ENCODE results near the gene KIAA0513. TPM values are rescaled to one million over a fixed set of nuclear protein-coding genes. Genes with fewer than 3 reads are reported as not detected.

KIAA0513 gene
- total RNA-seq, 1 experiment from 2014 or later = 7.8 TPM

DNA sequence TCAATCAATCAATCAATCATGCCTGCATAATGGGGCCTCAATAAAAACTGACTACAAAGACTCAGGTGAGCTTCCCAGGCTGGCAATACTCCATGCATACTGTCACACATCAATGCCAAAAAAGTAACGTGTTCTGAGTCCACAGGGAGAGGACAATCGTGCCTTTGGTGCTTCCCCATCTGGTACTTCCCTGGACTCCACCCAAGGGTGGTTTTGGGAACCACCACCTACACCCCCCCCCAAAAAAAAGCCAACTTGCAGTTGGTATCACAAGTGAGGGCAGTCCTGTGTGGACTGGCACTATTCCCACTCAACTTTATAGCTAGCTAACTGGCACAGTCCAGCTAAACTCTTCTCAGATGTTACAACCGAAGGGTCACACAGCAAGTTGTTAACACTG is 19.3 kb upstream of the KIAA0513 start (continued):
- TF ChIP-seq, protein P1, sequence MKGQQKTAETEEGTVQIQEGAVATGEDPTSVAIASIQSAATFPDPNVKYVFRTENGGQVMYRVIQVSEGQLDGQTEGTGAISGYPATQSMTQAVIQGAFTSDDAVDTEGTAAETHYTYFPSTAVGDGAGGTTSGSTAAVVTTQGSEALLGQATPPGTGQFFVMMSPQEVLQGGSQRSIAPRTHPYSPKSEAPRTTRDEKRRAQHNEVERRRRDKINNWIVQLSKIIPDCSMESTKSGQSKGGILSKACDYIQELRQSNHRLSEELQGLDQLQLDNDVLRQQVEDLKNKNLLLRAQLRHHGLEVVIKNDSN (CRISPR knock-in tag; IDR thresholded peaks at IDR 0.05) = no peak
- TF ChIP-seq ATF1 (CRISPR knock-in tag; IDR thresholded peaks at IDR 0.05) (no peak), ZNF317 (CRISPR knock-in tag; IDR thresholded peaks at IDR 0.05; ENCODE audit: borderline replicate concordance, low read depth) (no peak), NR1H2 (CRISPR knock-in tag; IDR thresholded peaks at IDR 0.05) (no peak), GTF2I (CRISPR knock-in tag; conservative IDR thresholded peaks at IDR 0.05) (no peak), MXD4 (CRISPR knock-in tag; IDR thresholded peaks at IDR 0.05; ENCODE audit: borderline replicate concordance) (no peak), AFF4 (CRISPR knock-in tag; IDR thresholded peaks at IDR 0.05; ENCODE audit: borderline replicate concordance) (no peak), IRF1 (CRISPR knock-in tag; IDR thresholded peaks at IDR 0.05) (no peak), ZBTB43 (CRISPR knock-in tag; IDR thresholded peaks at IDR 0.05) (no peak), ARID4B (CRISPR knock-in tag; IDR thresholded peaks at IDR 0.05; ENCODE audit: borderline replicate concordance) (no peak), CREM (CRISPR knock-in tag; IDR thresholded peaks at IDR 0.05) (no peak)
- TF ChIP-seq, protein P2, sequence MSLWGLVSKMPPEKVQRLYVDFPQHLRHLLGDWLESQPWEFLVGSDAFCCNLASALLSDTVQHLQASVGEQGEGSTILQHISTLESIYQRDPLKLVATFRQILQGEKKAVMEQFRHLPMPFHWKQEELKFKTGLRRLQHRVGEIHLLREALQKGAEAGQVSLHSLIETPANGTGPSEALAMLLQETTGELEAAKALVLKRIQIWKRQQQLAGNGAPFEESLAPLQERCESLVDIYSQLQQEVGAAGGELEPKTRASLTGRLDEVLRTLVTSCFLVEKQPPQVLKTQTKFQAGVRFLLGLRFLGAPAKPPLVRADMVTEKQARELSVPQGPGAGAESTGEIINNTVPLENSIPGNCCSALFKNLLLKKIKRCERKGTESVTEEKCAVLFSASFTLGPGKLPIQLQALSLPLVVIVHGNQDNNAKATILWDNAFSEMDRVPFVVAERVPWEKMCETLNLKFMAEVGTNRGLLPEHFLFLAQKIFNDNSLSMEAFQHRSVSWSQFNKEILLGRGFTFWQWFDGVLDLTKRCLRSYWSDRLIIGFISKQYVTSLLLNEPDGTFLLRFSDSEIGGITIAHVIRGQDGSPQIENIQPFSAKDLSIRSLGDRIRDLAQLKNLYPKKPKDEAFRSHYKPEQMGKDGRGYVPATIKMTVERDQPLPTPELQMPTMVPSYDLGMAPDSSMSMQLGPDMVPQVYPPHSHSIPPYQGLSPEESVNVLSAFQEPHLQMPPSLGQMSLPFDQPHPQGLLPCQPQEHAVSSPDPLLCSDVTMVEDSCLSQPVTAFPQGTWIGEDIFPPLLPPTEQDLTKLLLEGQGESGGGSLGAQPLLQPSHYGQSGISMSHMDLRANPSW (CRISPR knock-in tag; conservative IDR thresholded peaks at IDR 0.05; ENCODE audit: low read depth) = no peak
- TF ChIP-seq, protein P3, sequence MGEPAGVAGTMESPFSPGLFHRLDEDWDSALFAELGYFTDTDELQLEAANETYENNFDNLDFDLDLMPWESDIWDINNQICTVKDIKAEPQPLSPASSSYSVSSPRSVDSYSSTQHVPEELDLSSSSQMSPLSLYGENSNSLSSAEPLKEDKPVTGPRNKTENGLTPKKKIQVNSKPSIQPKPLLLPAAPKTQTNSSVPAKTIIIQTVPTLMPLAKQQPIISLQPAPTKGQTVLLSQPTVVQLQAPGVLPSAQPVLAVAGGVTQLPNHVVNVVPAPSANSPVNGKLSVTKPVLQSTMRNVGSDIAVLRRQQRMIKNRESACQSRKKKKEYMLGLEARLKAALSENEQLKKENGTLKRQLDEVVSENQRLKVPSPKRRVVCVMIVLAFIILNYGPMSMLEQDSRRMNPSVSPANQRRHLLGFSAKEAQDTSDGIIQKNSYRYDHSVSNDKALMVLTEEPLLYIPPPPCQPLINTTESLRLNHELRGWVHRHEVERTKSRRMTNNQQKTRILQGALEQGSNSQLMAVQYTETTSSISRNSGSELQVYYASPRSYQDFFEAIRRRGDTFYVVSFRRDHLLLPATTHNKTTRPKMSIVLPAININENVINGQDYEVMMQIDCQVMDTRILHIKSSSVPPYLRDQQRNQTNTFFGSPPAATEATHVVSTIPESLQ (CRISPR knock-in tag; IDR thresholded peaks at IDR 0.05) = no peak

All from WTC11 (cell line).